ENCODE measurements around the gene MCF2L2.

The MCF2L2 gene

GRCh38 chr3:183281126-183281797 lies 147.2 kb downstream of the MCF2L2 start:
- TF ChIP-seq SIN3A (IDR thresholded peaks at IDR 0.05; ENCODE audit: borderline replicate concordance, insufficient read depth, low read length) (no peak), FOXP2 (optimal IDR thresholded peaks at IDR 0.05; ENCODE audit: borderline replicate concordance, extremely low read depth, extremely low read length, insufficient read depth) (no peak), POLR2AphosphoS5 (IDR thresholded peaks at IDR 0.05; ENCODE audit: low read depth, low read length) (no peak)
- TF ChIP-seq, protein P1, sequence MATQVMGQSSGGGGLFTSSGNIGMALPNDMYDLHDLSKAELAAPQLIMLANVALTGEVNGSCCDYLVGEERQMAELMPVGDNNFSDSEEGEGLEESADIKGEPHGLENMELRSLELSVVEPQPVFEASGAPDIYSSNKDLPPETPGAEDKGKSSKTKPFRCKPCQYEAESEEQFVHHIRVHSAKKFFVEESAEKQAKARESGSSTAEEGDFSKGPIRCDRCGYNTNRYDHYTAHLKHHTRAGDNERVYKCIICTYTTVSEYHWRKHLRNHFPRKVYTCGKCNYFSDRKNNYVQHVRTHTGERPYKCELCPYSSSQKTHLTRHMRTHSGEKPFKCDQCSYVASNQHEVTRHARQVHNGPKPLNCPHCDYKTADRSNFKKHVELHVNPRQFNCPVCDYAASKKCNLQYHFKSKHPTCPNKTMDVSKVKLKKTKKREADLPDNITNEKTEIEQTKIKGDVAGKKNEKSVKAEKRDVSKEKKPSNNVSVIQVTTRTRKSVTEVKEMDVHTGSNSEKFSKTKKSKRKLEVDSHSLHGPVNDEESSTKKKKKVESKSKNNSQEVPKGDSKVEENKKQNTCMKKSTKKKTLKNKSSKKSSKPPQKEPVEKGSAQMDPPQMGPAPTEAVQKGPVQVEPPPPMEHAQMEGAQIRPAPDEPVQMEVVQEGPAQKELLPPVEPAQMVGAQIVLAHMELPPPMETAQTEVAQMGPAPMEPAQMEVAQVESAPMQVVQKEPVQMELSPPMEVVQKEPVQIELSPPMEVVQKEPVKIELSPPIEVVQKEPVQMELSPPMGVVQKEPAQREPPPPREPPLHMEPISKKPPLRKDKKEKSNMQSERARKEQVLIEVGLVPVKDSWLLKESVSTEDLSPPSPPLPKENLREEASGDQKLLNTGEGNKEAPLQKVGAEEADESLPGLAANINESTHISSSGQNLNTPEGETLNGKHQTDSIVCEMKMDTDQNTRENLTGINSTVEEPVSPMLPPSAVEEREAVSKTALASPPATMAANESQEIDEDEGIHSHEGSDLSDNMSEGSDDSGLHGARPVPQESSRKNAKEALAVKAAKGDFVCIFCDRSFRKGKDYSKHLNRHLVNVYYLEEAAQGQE (IDR thresholded peaks at IDR 0.05; ENCODE audit: insufficient read depth in 1 of 2, low read depth in 2 of 2, low read length in 2 of 2): no peak

DNA sequence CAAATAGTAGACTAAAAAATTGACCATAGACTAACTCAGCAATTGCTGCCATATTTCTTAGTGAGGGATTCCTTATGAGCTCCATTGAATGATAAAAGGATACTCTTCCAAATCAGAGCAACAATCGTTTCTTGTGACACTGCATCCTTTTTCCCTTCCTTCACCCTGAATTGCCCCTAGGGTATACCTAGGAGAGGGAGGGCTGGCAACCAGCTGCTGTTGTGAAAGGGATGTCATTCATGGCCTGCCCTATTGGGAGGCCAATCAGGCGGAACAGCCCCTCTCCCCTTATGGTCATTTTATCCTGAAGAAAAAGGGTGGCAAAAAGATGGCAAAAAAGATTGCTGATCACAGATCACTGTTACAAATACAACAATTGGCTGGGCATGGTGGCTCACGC lies 149.0 kb downstream of the MCF2L2 start:
- no peak for TF ChIP-seq POLR2AphosphoS5 (IDR thresholded peaks at IDR 0.05; ENCODE audit: low read depth, low read length)
- TF ChIP-seq SIN3A (IDR thresholded peaks at IDR 0.05; ENCODE audit: borderline replicate concordance, insufficient read depth, low read length): no peak
- TF ChIP-seq, protein P1 (IDR thresholded peaks at IDR 0.05; ENCODE audit: insufficient read depth in 1 of 2, low read depth in 2 of 2, low read length in 2 of 2): no peak
- no peak for TF ChIP-seq TAF1 (IDR thresholded peaks at IDR 0.05; ENCODE audit: borderline replicate concordance, insufficient read depth, low read length)
- no peak for TF ChIP-seq FOXP2 (optimal IDR thresholded peaks at IDR 0.05; ENCODE audit: borderline replicate concordance, extremely low read depth, extremely low read length, insufficient read depth)

DNA sequence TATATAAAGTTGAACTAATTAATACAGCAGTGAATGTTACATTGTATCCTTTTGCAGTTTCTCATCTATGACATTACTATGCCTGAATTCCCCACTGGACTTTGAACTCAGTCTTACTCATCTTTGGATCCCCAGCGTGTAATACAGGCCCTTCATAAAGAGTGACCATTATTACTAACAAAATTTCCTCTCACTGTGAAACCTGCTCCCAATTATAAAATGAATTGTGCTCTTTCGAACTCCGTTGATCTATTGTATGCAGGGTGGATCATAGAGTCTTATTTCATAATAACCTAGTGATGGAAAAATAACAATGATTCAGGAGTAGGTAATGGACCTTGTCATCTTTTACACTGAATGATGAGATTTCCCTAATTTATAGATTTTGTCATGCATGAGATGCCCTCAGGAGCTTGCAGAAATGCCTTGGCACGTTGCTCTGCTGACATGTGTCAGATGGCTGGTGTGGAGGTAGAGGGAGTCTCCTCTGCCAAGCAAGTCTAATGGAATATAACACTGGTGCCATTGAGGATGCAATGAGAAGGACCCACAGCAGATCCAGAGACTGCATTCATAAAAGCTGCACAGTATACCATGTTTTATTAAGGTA lies 149.8 kb downstream of the MCF2L2 start:
- TF ChIP-seq POLR2AphosphoS5 (IDR thresholded peaks at IDR 0.05; ENCODE audit: low read depth, low read length): no peak
- no peak for TF ChIP-seq FOXP2 (optimal IDR thresholded peaks at IDR 0.05; ENCODE audit: borderline replicate concordance, extremely low read depth, extremely low read length, insufficient read depth)
- TF ChIP-seq SIN3A (IDR thresholded peaks at IDR 0.05; ENCODE audit: borderline replicate concordance, insufficient read depth, low read length): no peak
- TF ChIP-seq, protein P1 (IDR thresholded peaks at IDR 0.05; ENCODE audit: insufficient read depth in 1 of 2, low read depth in 2 of 2, low read length in 2 of 2): no peak

GRCh38 chr3:183277260-183277659 lies 151.2 kb downstream of the MCF2L2 start:
- TF ChIP-seq FOXP2 (optimal IDR thresholded peaks at IDR 0.05; ENCODE audit: borderline replicate concordance, extremely low read depth, extremely low read length, insufficient read depth): no peak
- TF ChIP-seq POLR2AphosphoS5 (IDR thresholded peaks at IDR 0.05; ENCODE audit: low read depth, low read length): no peak
- TF ChIP-seq, protein P1 (IDR thresholded peaks at IDR 0.05; ENCODE audit: insufficient read depth in 1 of 2, low read depth in 2 of 2, low read length in 2 of 2): no peak
- TF ChIP-seq SIN3A (IDR thresholded peaks at IDR 0.05; ENCODE audit: borderline replicate concordance, insufficient read depth, low read length): no peak
- TF ChIP-seq TAF1 (IDR thresholded peaks at IDR 0.05; ENCODE audit: borderline replicate concordance, insufficient read depth, low read length): no peak

All from PFSK-1 (cell line).